Gastroesophageal sphincter (tissue), 4 donors: Measurements from ENCODE around the gene THRB. TPM values are rescaled to one million over a fixed set of nuclear protein-coding genes. Genes with fewer than 3 reads are reported as not detected.

Source experiments
- ATAC-seq: fragments of 150-250 bp; one replicate; pipeline ENCODE4 v1.9.1; 2016; ENCODE audit warnings: mild to moderate bottlenecking, moderate library complexity
- H3K27ac ChIP-seq, 4 donors: fragments of 200-600 bp; sonication (generic) in 3 of 4; 1 replicate in 3 of 4; 2 replicates in 1 of 4; pipeline ENCODE4 v1.5.1; 2016 to 2019
- H3K27me3 ChIP-seq: fragments of 200-600 bp; sonication (generic); one replicate; pipeline ENCODE4 v1.5.1; 2019
- H3K36me3 ChIP-seq, 2 donors: fragments of 200-600 bp; sonication (generic); one replicate each; pipeline ENCODE4 v1.5.1; 2019; ENCODE audit warnings: control low read depth in 1 of 2
- H3K4me1 ChIP-seq, 3 donors: fragments of 200-600 bp; sonication (generic); 1 replicate in 2 of 3; 2 replicates in 1 of 3; pipeline ENCODE4 v1.5.1; 2016 to 2019; ENCODE audit warnings: control low read depth in 2 of 3
- H3K4me3 ChIP-seq, 2 donors: fragments of 200-600 bp; sonication (generic); one replicate each; pipeline ENCODE4 v1.5.1; 2019; ENCODE audit warnings: mild to moderate bottlenecking in 1 of 2, moderate library complexity in 1 of 2
- H3K9me3 ChIP-seq, 3 donors: fragments of 200-600 bp; sonication (generic); one replicate each; pipeline ENCODE4 v1.5.1; 2017 to 2019; ENCODE audit warnings: control low read depth in 2 of 3
- CTCF ChIP-seq, 4 experiments: fragments of 200-600 bp in 2 of 4; fragments of 450-650 bp in 2 of 4; sonication (generic) in 1 of 4; IDR thresholded peaks; one replicate each; pipeline ENCODE4 v1.5.1; 2017 to 2019; ENCODE audit warnings: antibody characterized with exemption in 4 of 4, mild to moderate bottlenecking in 2 of 4, moderate library complexity in 2 of 4
- EP300 ChIP-seq: sonication (generic); formaldehyde crosslinking; IDR thresholded peaks from one replicate; pipeline ENCODE4 v1.6.1; 2017; ENCODE audit warnings: antibody characterized with exemption, mild to moderate bottlenecking
- POLR2A ChIP-seq, 2 donors: fragments of 450-650 bp; IDR thresholded peaks; one replicate each; pipeline ENCODE4 v1.6.1; 2017; ENCODE audit warnings: antibody characterized with exemption in 2 of 2, mild to moderate bottlenecking in 2 of 2, moderate library complexity in 1 of 2
- POLR2AphosphoS5 ChIP-seq: sonication (generic); formaldehyde crosslinking; IDR thresholded peaks from one replicate; pipeline ENCODE4 v1.6.1; 2017; ENCODE audit warnings: antibody characterized with exemption
- WGBS, 2 donors: methylation state at CpG; one replicate each; pipeline ENCODE4 v1.1.5; 2018; ENCODE audit warnings: low coverage in 1 of 2; 5-methylcytosine and 5-hydroxymethylcytosine counted together
- total RNA-seq, 4 donors: library from RNA; depleted of rRNA; stranded (reverse); fragments of >200 nt; gene quantifications; one replicate each; pipeline ENCODE4 v1.1.0, GENCODE V29; 2016

THRB gene
- total RNA-seq, 4 donors from 2014 or later: 42.5 to 61.9 (median 55.8) TPM

GRCh38 chr3:24525022-24525421 is 30.4 kb upstream of the THRB start:
- H3K36me3 ChIP-seq: no peaks in the 10 kb centered on the region
- TF ChIP-seq POLR2A (IDR thresholded peaks at IDR 0.05) (no peak), POLR2AphosphoS5 (no peak), EP300 (no peak), CTCF (IDR thresholded peaks at IDR 0.05) (no peak)
- no peak overlapping the region for H3K27ac ChIP-seq
- no peaks in the 10 kb centered on the region for H3K27me3 ChIP-seq
- H3K4me3 ChIP-seq: no peak overlapping the region
- ATAC-seq: no peak
- H3K9me3 ChIP-seq: no peaks in the 10 kb centered on the region
- H3K4me1 ChIP-seq: peaks cover 0 to 44% (median 0%) of the 10 kb centered on the region in 3 donors
- 100% methylated on average over 1 of the region's 1 CpG for WGBS, 2 donors

GRCh38 chr3:24523988-24524727 is 29.5 kb upstream of the THRB start:
- TF ChIP-seq CTCF (IDR thresholded peaks at IDR 0.05): no peak
- TF ChIP-seq POLR2AphosphoS5: no peak
- TF ChIP-seq POLR2A (IDR thresholded peaks at IDR 0.05): no peak
- TF ChIP-seq EP300: no peak
- Histone ChIP-seq H3K9me3 (no peaks in the 10 kb centered on the region), H3K36me3 (no peaks in the 10 kb centered on the region), H3K27me3 (no peaks in the 10 kb centered on the region), H3K4me1 (peaks cover 0 to 49% (median 0%) of the 10 kb centered on the region in 3 donors), H3K4me3 (no peak overlapping the region), H3K27ac (no peak overlapping the region)
- 81 to 86% methylated on average over 2 to 3 of the region's 3 CpGs for WGBS, 2 donors
- ATAC-seq: no peak

- TF ChIP-seq POLR2AphosphoS5 (no peak), EP300 (no peak), POLR2A (IDR thresholded peaks at IDR 0.05) (no peak), CTCF (IDR thresholded peaks at IDR 0.05) (no peak)
- 97 to 100% methylated on average over 2 of the region's 2 CpGs for WGBS, 2 donors
Observed at GRCh38 chr3:24523215-24523614, 28.6 kb upstream of the THRB start.

GRCh38 chr3:24522146-24522579 is 27.5 kb upstream of the THRB start:
- no peaks in the 10 kb centered on the region for H3K9me3 ChIP-seq
- no peaks in the 10 kb centered on the region for H3K27me3 ChIP-seq
- TF ChIP-seq EP300 (no peak), CTCF (IDR thresholded peaks at IDR 0.05) (no peak), POLR2AphosphoS5 (no peak)
- peak overlapping the region; percentile 78 to 93 (median 87) for H3K27ac ChIP-seq
- WGBS, 2 donors: no CpG with 5 or more reads among the region's 16 CpGs
- H3K4me1 ChIP-seq: peaks cover 0 to 51% (median 0%) of the 10 kb centered on the region in 3 donors
- peak; percentile 9 for ATAC-seq
- peak overlapping the region; percentile 69 to 82 for H3K4me3 ChIP-seq
- no peaks in the 10 kb centered on the region for H3K36me3 ChIP-seq

More at GRCh38 chr3:24523215-24523614, 28.6 kb upstream of the THRB start:
- Histone ChIP-seq H3K4me3 (no peak overlapping the region), H3K36me3 (no peaks in the 10 kb centered on the region), H3K4me1 (peaks cover 0 to 51% (median 0%) of the 10 kb centered on the region in 3 donors), H3K27me3 (no peaks in the 10 kb centered on the region), H3K27ac (no peak overlapping the region), H3K9me3 (no peaks in the 10 kb centered on the region)
- ATAC-seq: no peak
